Measurements from ENCODE around the gene SHISA7. TPM values are rescaled to one million over a fixed set of nuclear protein-coding genes. Genes with fewer than 3 reads are reported as not detected.
A peak's percentile ranks its signal among the peaks of the same experiment; 100 is the strongest.

The SHISA7 gene
- not detected for total RNA-seq
- polyA plus RNA-seq (2013, experiment 1 of 2), result 1.3 TPM
- polyA plus RNA-seq (2013, experiment 2 of 2), result 0.95 TPM
- long read RNA-seq, experiment 1, result 0 reads
- long read RNA-seq, experiment 2, result 0 reads
- long read RNA-seq, experiment 3, result 0 reads
- long read RNA-seq, experiment 4, result 0 reads

GRCh38 chr19:55443045-55443823, at the start of gene SHISA7:
TSS of gene SHISA7 (minus strand) at chr19:55443300. CDS start at chr19:55442863, 437 bp downstream.
- peaks cover 41% of the 10 kb centered on the region for H3K27me3 Mint-ChIP-seq (ENCODE audit: insufficient read depth)
- H3K4me3 Mint-ChIP-seq, result peak within 1 kb of the TSS; percentile 15
- no peaks in the 10 kb centered on the region for H3K9me3 ChIP-seq (ENCODE audit: control insufficient read depth, low read length)
- H3K9me3 Mint-ChIP-seq, result peaks cover 3% of the 10 kb centered on the region
- no peak within 1 kb of the TSS for H3K4me3 ChIP-seq (ENCODE audit: low read length)
- DNase-seq, result no peak
- H3K27ac Mint-ChIP-seq, result no peak within 1 kb of the TSS
- no peak within 1 kb of the TSS for H3K27ac ChIP-seq (ENCODE audit: low read depth, low read length)
- TF ChIP-seq CTCF (conservative IDR thresholded peaks at IDR 0.05), result peak; percentile 19
- peaks cover 100% of the 10 kb centered on the region for H3K27me3 ChIP-seq (ENCODE audit: control insufficient read depth, insufficient read depth, low read length, poor library complexity, severe bottlenecking)
- no peaks in the 10 kb centered on the region for H3K36me3 Mint-ChIP-seq (ENCODE audit: low read depth)
- 3 to 4% methylated on average over 22 to 43 of the region's 43 CpGs for whole genome bisulfite sequencing, 2 experiments (ENCODE audit: insufficient coverage in 1 of 2, insufficient read length in 1 of 2)
- no peaks in the 10 kb centered on the region for H3K4me1 ChIP-seq (ENCODE audit: control insufficient read depth, insufficient read depth, low read length)
- H3K36me3 ChIP-seq (ENCODE audit: control insufficient read depth, insufficient read depth, low read length), result no peaks in the 10 kb centered on the region
- H3K4me1 Mint-ChIP-seq, result peaks cover 7% of the 10 kb centered on the region
- no peak within 1 kb of the TSS for H3K9ac ChIP-seq (ENCODE audit: extremely low read depth, low read length, poor library complexity, severe bottlenecking)

GRCh38 chr19:55492362-55492944, 49.4 kb upstream of the SHISA7 start:
- H3K27me3 Mint-ChIP-seq (ENCODE audit: insufficient read depth), result peaks cover 8% of the 10 kb centered on the region
- H3K36me3 Mint-ChIP-seq (ENCODE audit: low read depth), result no peaks in the 10 kb centered on the region
- no peaks in the 10 kb centered on the region for H3K36me3 ChIP-seq (ENCODE audit: control insufficient read depth, insufficient read depth, low read length)
- WGBS, 2 experiments (ENCODE audit: insufficient coverage in 1 of 2, insufficient read length in 1 of 2), result 77 to 86% methylated on average over 9 to 12 of the region's 12 CpGs
- peaks cover 6% of the 10 kb centered on the region for H3K4me1 ChIP-seq (ENCODE audit: control insufficient read depth, insufficient read depth, low read length)
- no peaks in the 10 kb centered on the region for H3K27me3 ChIP-seq (ENCODE audit: control insufficient read depth, insufficient read depth, low read length, poor library complexity, severe bottlenecking)
- H3K4me3 ChIP-seq (ENCODE audit: low read length), result no peak overlapping the region
- peaks cover 4% of the 10 kb centered on the region for H3K4me1 Mint-ChIP-seq
- H3K27ac Mint-ChIP-seq, result no peak overlapping the region
- no peak for TF ChIP-seq CTCF (conservative IDR thresholded peaks at IDR 0.05)
- no peak overlapping the region for H3K9ac ChIP-seq (ENCODE audit: extremely low read depth, low read length, poor library complexity, severe bottlenecking)
- DNase-seq, result no peak
- H3K9me3 Mint-ChIP-seq, result no peaks in the 10 kb centered on the region
- H3K27ac ChIP-seq (ENCODE audit: low read depth, low read length), result no peak overlapping the region
- H3K9me3 ChIP-seq (ENCODE audit: control insufficient read depth, low read length), result no peaks in the 10 kb centered on the region
- H3K4me3 Mint-ChIP-seq, result no peak overlapping the region

- H3K36me3 ChIP-seq (ENCODE audit: control insufficient read depth, insufficient read depth, low read length), result no peaks in the 10 kb centered on the region
- H3K27me3 ChIP-seq (ENCODE audit: control insufficient read depth, insufficient read depth, low read length, poor library complexity, severe bottlenecking), result no peaks in the 10 kb centered on the region
- Mint-ChIP-seq H3K27me3 (ENCODE audit: insufficient read depth) (peaks cover 7% of the 10 kb centered on the region), H3K4me3 (no peak overlapping the region), H3K27ac (no peak overlapping the region), H3K4me1 (peaks cover 11% of the 10 kb centered on the region), H3K9me3 (no peaks in the 10 kb centered on the region), H3K36me3 (ENCODE audit: low read depth) (no peaks in the 10 kb centered on the region)
- WGBS, 2 experiments (ENCODE audit: insufficient coverage in 1 of 2, insufficient read length in 1 of 2), result 85 to 89% methylated on average over 9 to 22 of the region's 24 CpGs
- H3K4me1 ChIP-seq (ENCODE audit: control insufficient read depth, insufficient read depth, low read length), result peaks cover 13% of the 10 kb centered on the region
- no peak for TF ChIP-seq CTCF (conservative IDR thresholded peaks at IDR 0.05)
- no peak overlapping the region for H3K4me3 ChIP-seq (ENCODE audit: low read length)
- no peaks in the 10 kb centered on the region for H3K9me3 ChIP-seq (ENCODE audit: control insufficient read depth, low read length)
- DNase-seq, result no peak
- H3K27ac ChIP-seq (ENCODE audit: low read depth, low read length), result no peak overlapping the region
- H3K9ac ChIP-seq (ENCODE audit: extremely low read depth, low read length, poor library complexity, severe bottlenecking), result no peak overlapping the region
Measured at GRCh38 chr19:55491546-55492360, 48.7 kb upstream of the SHISA7 start.

All from endodermal cell (in vitro differentiated cells).